A549 (cell line): ENCODE measurements around the gene SVOPL. TPM values are rescaled to one million over a fixed set of nuclear protein-coding genes. Genes with fewer than 3 reads are reported as not detected.
A peak's percentile ranks its signal among the peaks of the same experiment; 100 is the strongest.

Experiments
- ATAC-seq, 2 experiments: fragments of 200-7000 bp in 1 of 2; fragments of >200 bp in 1 of 2; cut with Nextera tagmentation in 1 of 2; cut with Tn5 transposase in 1 of 2; 3 replicates each; pipeline versions ENCODE4 v1.8.0 to v1.9.1; 2018 to 2020; ENCODE audit warnings: mild to moderate bottlenecking in 1 of 2, moderate library complexity in 1 of 2
- CTCF ChIA-PET: fragments of 300-600 bp; sonication (Branson Sonifier 250); formaldehyde crosslinking; extraction: SDS; loops from one replicate; lab custom pipeline; 2021; ENCODE audit warnings: antibody characterized with exemption, inconsistent platforms; lab: Yijun Ruan, JAX
- POLR2A ChIA-PET: fragments of 350-600 bp; formaldehyde crosslinking; extraction: SDS; loops from one replicate; lab custom pipeline; 2021; ENCODE audit warnings: antibody characterized with exemption, inconsistent platforms; lab: Yijun Ruan, JAX
- DNase-seq, 2 experiments: peaks; one replicate each; pipeline versions ENCODE4 v3.0.0 to v3.0.0-alpha.2; 2011 to 2016; ENCODE audit warnings: low read depth in 1 of 2, low spot score in 1 of 2
- FAIRE-seq: peaks from 2 replicates; lab custom pipeline; 2011; peaks lifted over from hg19 to GRCh38; lab: Jason Lieb, UNC
- H3K27ac ChIP-seq, 2 experiments: fragments of >200 bp; sonication (Bioruptor Twin); formaldehyde crosslinking; 3 replicates each; pipeline ENCODE4 v1.5.1; 2016 to 2017
- H3K4me1 ChIP-seq: fragments of >200 bp; sonication (Bioruptor Twin); formaldehyde crosslinking; 3 replicates; pipeline ENCODE4 v1.6.1; 2016
- H3K4me2 ChIP-seq: fragments of >200 bp; sonication (Bioruptor Twin); formaldehyde crosslinking; 3 replicates; pipeline ENCODE4 v1.6.1; 2016
- H3K4me3 ChIP-seq: fragments of >200 bp; sonication (Bioruptor Twin); formaldehyde crosslinking; 3 replicates; pipeline ENCODE4 v1.5.1; 2016
- H3K9me3 ChIP-seq: fragments of >200 bp; sonication (Bioruptor Twin); formaldehyde crosslinking; 3 replicates; pipeline ENCODE4 v1.6.1; 2016
- BHLHE40 ChIP-seq: IDR thresholded peaks from 2 replicates; pipeline ENCODE4 v1.6.1; 2012; ENCODE audit warnings: low read depth, low read length, inconsistent platforms
- CBX2 ChIP-seq: fragments of 200-600 bp; sonication (generic); IDR thresholded peaks from 2 replicates; pipeline ENCODE4 v1.6.1; 2016; ENCODE audit warnings: low read depth, mild to moderate bottlenecking, borderline replicate concordance
- CHD4 ChIP-seq: fragments of 200-600 bp; sonication (generic); IDR thresholded peaks from 2 replicates; pipeline ENCODE4 v1.6.1; 2016; ENCODE audit warnings: antibody characterized with exemption, mild to moderate bottlenecking, borderline replicate concordance
- EP300 ChIP-seq, 2 experiments: fragments of >200 bp; sonication (Bioruptor Twin); formaldehyde crosslinking; IDR thresholded peaks; 2 replicates in 1 of 2; 3 replicates in 1 of 2; pipeline ENCODE4 v1.6.1; 2016 to 2017
- ESRRA ChIP-seq: fragments of 150-350 bp; IDR thresholded peaks from 2 replicates; pipeline ENCODE4 v1.6.1; 2014; ENCODE audit warnings: mild to moderate bottlenecking, low read length, borderline replicate concordance
- FOSL2 ChIP-seq, 2 experiments: fragments of 450-650 bp in 1 of 2; fragments of >200 bp in 1 of 2; sonication (Bioruptor Twin) in 1 of 2; formaldehyde crosslinking; IDR thresholded peaks; 2 replicates each; pipeline versions ENCODE4 v1.5.0 to v1.6.1; 2016 to 2020; ENCODE audit warnings: mild to moderate bottlenecking in 1 of 2, moderate library complexity in 1 of 2
- FOXS1 ChIP-seq: fragments of 250-450 bp; sonication (Bioruptor Pico); IDR thresholded peaks from 2 replicates; pipeline ENCODE4 v1.5.0; 2020; ENCODE audit warnings: mild to moderate bottlenecking, moderate library complexity
- GATA3 ChIP-seq: IDR thresholded peaks from 2 replicates; pipeline ENCODE4 v1.6.1; 2012; ENCODE audit warnings: borderline replicate concordance
- HDAC2 ChIP-seq: fragments of 200-600 bp; sonication (generic); IDR thresholded peaks from 2 replicates; pipeline ENCODE4 v1.6.1; 2016
- HEYL ChIP-seq: fragments of 250-450 bp; sonication (Bioruptor Pico); IDR thresholded peaks from 2 replicates; pipeline ENCODE4 v1.8.0; 2021; ENCODE audit warnings: mild to moderate bottlenecking, moderate library complexity
- HOXA7 ChIP-seq: fragments of 250-450 bp; sonication (Bioruptor Pico); IDR thresholded peaks from 2 replicates; pipeline ENCODE4 v1.5.0; 2020; ENCODE audit warnings: mild to moderate bottlenecking, moderate library complexity
- JUNB ChIP-seq: fragments of >200 bp; sonication (Bioruptor Twin); formaldehyde crosslinking; IDR thresholded peaks from 2 replicates; pipeline ENCODE4 v1.6.1; 2016
- MAZ ChIP-seq: fragments of 150-350 bp; IDR thresholded peaks from 2 replicates; pipeline ENCODE4 v1.6.1; 2014; ENCODE audit warnings: antibody characterized with exemption, low read depth, low read length, borderline replicate concordance
- NFE2L2 ChIP-seq: fragments of 150-350 bp; conservative IDR thresholded peaks from 2 replicates; pipeline ENCODE4 v1.6.1; 2014; ENCODE audit warnings: low read length
- POLR2A ChIP-seq: IDR thresholded peaks from 2 replicates; pipeline ENCODE4 v1.6.1; 2012; ENCODE audit warnings: mild to moderate bottlenecking, low read length
- POLR2AphosphoS2 ChIP-seq: conservative IDR thresholded peaks from 2 replicates; pipeline ENCODE4 v1.6.1; 2012; ENCODE audit warnings: low read length, improper control_type of control experiment, inconsistent platforms
- RARB ChIP-seq: fragments of 250-450 bp; sonication (Bioruptor Pico); IDR thresholded peaks from 2 replicates; pipeline ENCODE4 v1.8.0; 2021; ENCODE audit warnings: mild to moderate bottlenecking, moderate library complexity
- RCOR1 ChIP-seq: fragments of 150-350 bp; IDR thresholded peaks from 2 replicates; pipeline ENCODE4 v1.6.1; 2014; ENCODE audit warnings: antibody characterized with exemption, low read length, low read depth
- RFX5 ChIP-seq: fragments of 450-650 bp; IDR thresholded peaks from 2 replicates; pipeline ENCODE4 v1.7.1; 2014; ENCODE audit warnings: antibody characterized with exemption, mild to moderate bottlenecking, moderate library complexity
- RNF2 ChIP-seq: fragments of 200-600 bp; sonication (generic); IDR thresholded peaks from 2 replicates; pipeline ENCODE4 v1.6.1; 2016; ENCODE audit warnings: low read depth, mild to moderate bottlenecking, antibody characterized with exemption, moderate library complexity, borderline replicate concordance
- SMC3 ChIP-seq: fragments of >200 bp; sonication (Bioruptor Twin); formaldehyde crosslinking; IDR thresholded peaks from 3 replicates; pipeline ENCODE4 v1.6.1; 2018; ENCODE audit warnings: inconsistent platforms
- TFCP2L1 ChIP-seq: fragments of 250-450 bp; sonication (Bioruptor Pico); IDR thresholded peaks from 2 replicates; pipeline ENCODE4 v1.5.0; 2021; ENCODE audit warnings: mild to moderate bottlenecking
- ZFP36 ChIP-seq: fragments of 450-650 bp; IDR thresholded peaks from 2 replicates; pipeline ENCODE4 v1.6.1; 2014; ENCODE audit warnings: borderline replicate concordance; ENCODE audit not compliant: partially characterized antibody
- ZSCAN20 ChIP-seq: fragments of 250-450 bp; sonication (Bioruptor Pico); IDR thresholded peaks from 2 replicates; pipeline ENCODE4 v1.8.0; 2022; ENCODE audit warnings: mild to moderate bottlenecking, moderate library complexity
- WGBS: methylation state at CpG from one replicate; pipeline ENCODE4 v1.1.6; 2017; ENCODE audit errors: missing lambda C conversion rate; 5-methylcytosine and 5-hydroxymethylcytosine counted together
- polyA plus RNA-seq, 4 experiments: library from polyadenylated mRNA; depleted of rRNA in 3 of 4; stranded (reverse); fragments of >200 nt; fragmentation: RNase III in 1 of 4; extraction: RNeasy Plus Mini Kit Qiagen cat#74134 plus additional on column Dnase treatment in 1 of 4; gene quantifications; 2 replicates in 3 of 4; 3 replicates in 1 of 4; pipeline ENCODE4 v1.2.3, GENCODE V29; 2011 to 2017
- TF ChIP-seq, protein P1 (sequence below): fragments of 250-450 bp; sonication (Bioruptor Pico); IDR thresholded peaks from 2 replicates; pipeline ENCODE4 v1.5.0; 2020; ENCODE audit warnings: low read depth, mild to moderate bottlenecking, moderate library complexity
- TF ChIP-seq, protein P2 (sequence below): fragments of 450-650 bp; IDR thresholded peaks from 2 replicates; pipeline ENCODE4 v1.6.1; 2014; ENCODE audit warnings: antibody characterized with exemption
- TF ChIP-seq, protein P3 (sequence below): IDR thresholded peaks from 2 replicates; pipeline ENCODE4 v1.6.1; 2012; ENCODE audit warnings: low read depth, borderline replicate concordance

The SVOPL gene
- polyA plus RNA-seq, 2 of the 4 experiments (the other 2 are of a cell fraction), result 0.21 TPM; not detected in 1

DNA sequence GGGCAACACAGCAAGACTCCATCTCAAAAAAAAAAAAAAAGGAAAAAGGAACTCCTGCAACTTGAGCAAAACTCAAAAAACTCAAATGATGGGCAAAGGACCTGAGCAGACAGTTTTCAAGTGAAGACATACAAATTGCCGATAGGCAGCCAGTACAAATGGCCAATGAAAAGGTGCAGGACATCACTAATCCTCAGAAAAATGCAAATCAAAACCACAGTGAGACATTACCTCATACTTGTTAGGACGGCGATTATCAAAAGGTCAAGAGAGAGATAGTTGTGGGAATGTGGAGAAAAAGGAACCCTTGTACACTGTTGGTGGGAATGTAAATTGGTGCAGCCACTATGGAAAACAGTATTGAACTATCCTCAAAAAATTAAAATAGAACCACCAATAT lies 16.8 kb downstream of the SVOPL start:
- Histone ChIP-seq H3K4me1 (no peaks in the 10 kb centered on the region), H3K4me3 (no peak overlapping the region), H3K9me3 (no peaks in the 10 kb centered on the region), H3K27ac (no peak overlapping the region), H3K4me2 (no peak overlapping the region)
- 50% methylated on average over 3 of the region's 3 CpGs for WGBS
- FAIRE-seq (no peak), DNase-seq (no peak), ATAC-seq (no peak)
- ChIA-PET POLR2A (no interaction called here), CTCF (no interaction called here)
- TF ChIP-seq RARB (CRISPR knock-in tag), result no peak
- no peak for TF ChIP-seq FOSL2 (IDR thresholded peaks at IDR 0.05)
- no peak for TF ChIP-seq FOSL2 (CRISPR knock-in tag; IDR thresholded peaks at IDR 0.05)
- TF ChIP-seq, protein P1, sequence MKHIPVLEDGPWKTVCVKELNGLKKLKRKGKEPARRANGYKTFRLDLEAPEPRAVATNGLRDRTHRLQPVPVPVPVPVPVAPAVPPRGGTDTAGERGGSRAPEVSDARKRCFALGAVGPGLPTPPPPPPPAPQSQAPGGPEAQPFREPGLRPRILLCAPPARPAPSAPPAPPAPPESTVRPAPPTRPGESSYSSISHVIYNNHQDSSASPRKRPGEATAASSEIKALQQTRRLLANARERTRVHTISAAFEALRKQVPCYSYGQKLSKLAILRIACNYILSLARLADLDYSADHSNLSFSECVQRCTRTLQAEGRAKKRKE, result no peak
- no peak for TF ChIP-seq HDAC2
- TF ChIP-seq MAZ, result no peak
- TF ChIP-seq TFCP2L1 (CRISPR knock-in tag), result no peak
- TF ChIP-seq SMC3, result no peak
- no peak for TF ChIP-seq HOXA7 (CRISPR knock-in tag)
- no peak for TF ChIP-seq POLR2A
- TF ChIP-seq NFE2L2, result no peak

DNA sequence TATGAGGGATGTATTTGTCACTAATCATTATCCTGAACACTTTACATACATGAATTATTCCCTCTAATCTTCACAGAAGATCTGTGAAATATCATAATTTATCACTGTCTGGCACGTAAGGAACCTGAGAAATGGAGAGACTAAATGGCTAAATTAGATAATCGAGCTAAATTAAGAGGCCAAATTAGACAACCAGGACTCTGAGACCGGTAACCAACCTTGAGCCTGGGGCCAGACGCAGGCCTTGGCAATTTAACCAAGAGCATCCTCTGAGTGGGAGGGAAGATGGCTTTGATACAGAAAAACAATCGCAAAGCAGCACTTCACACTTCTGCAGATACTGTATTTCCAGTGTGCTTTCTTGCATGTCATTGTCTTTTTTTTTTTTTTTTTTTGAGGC lies 21.4 kb downstream of the SVOPL start:
- no peaks in the 10 kb centered on the region for H3K9me3 ChIP-seq
- TF ChIP-seq ZFP36 (no peak), HOXA7 (CRISPR knock-in tag) (no peak), FOXS1 (CRISPR knock-in tag) (no peak), RNF2 (no peak), NFE2L2 (no peak), RFX5 (no peak), ZSCAN20 (CRISPR knock-in tag) (no peak), BHLHE40 (no peak), JUNB (no peak)
- TF ChIP-seq, protein P1, result no peak
- TF ChIP-seq, protein P2, sequence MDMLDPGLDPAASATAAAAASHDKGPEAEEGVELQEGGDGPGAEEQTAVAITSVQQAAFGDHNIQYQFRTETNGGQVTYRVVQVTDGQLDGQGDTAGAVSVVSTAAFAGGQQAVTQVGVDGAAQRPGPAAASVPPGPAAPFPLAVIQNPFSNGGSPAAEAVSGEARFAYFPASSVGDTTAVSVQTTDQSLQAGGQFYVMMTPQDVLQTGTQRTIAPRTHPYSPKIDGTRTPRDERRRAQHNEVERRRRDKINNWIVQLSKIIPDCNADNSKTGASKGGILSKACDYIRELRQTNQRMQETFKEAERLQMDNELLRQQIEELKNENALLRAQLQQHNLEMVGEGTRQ, result no peak
- TF ChIP-seq, protein P3, sequence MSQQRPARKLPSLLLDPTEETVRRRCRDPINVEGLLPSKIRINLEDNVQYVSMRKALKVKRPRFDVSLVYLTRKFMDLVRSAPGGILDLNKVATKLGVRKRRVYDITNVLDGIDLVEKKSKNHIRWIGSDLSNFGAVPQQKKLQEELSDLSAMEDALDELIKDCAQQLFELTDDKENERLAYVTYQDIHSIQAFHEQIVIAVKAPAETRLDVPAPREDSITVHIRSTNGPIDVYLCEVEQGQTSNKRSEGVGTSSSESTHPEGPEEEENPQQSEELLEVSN, result no peak
- TF ChIP-seq, all 56 proteins: peak for 0
- H3K4me2 ChIP-seq, result no peak overlapping the region
- no peak for ATAC-seq
- FAIRE-seq, result peak; percentile 39
- H3K4me1 ChIP-seq, result no peaks in the 10 kb centered on the region
- no peak overlapping the region for H3K4me3 ChIP-seq
- H3K27ac ChIP-seq, result no peak overlapping the region
- ChIA-PET CTCF (no interaction called here), POLR2A (no interaction called here)
- no peak for DNase-seq
- WGBS, result 49% methylated on average over 5 of the region's 5 CpGs

DNA sequence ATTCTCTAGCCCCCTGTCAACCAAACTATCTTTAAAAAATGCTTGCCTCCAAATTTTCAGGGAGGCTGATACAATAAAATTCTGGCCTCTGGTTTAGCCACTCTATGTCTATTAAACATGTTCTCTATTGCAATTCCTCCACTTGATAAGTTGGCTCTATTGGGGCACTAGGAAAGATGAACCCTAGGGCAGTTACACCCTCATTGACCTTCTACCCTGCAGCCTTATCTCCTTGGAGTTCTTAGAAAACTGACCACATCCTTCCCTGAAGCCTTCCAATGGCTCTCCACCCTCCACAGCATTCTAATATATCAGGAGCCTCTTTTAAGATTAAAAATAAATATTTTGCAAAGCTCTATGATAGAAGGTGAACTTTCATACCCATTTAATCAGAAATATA lies 30.6 kb downstream of the SVOPL start:
- no peaks in the 10 kb centered on the region for H3K4me1 ChIP-seq
- TF ChIP-seq HEYL (CRISPR knock-in tag) (no peak), HDAC2 (no peak), FOXS1 (CRISPR knock-in tag) (no peak), POLR2AphosphoS2 (no peak), CBX2 (no peak), RCOR1 (no peak), EP300 (IDR thresholded peaks at IDR 0.05) (no peak), GATA3 (no peak), CHD4 (no peak), HOXA7 (CRISPR knock-in tag) (no peak), ESRRA (no peak)
- TF ChIP-seq, protein P1, result no peak
- H3K9me3 ChIP-seq, result no peaks in the 10 kb centered on the region
- ChIA-PET POLR2A (no interaction called here), CTCF (no interaction called here)
- no peak for ATAC-seq
- DNase-seq, result no peak
- no peak overlapping the region for H3K4me2 ChIP-seq
- FAIRE-seq, result no peak
- no peak overlapping the region for H3K27ac ChIP-seq
- no peak overlapping the region for H3K4me3 ChIP-seq
